ENCODE measurements around the gene FGGY.
"Not testable (repeated sequence)": the region's sequence is repeated elsewhere in the genome, so short reads cannot be mapped to it uniquely, and the experiment has no call there.

The FGGY gene

DNA sequence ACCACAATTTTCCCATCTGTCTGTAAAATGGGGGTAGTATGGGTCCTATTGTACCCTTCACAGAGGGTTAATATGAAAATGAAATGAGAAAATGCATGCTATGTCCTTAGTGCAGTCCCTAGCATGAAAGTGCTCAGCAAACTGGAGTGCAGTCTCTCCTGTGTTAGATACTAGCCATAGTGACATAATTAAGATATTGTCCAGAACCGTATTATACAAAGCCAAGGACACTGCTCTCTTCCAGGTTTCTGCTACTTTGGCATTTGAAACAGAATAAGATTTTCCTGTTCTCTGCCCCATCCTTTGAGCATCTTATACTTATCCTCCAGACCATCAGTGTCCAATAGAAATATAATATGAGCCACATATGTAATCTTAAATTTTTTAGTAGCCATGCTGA, 213.4 kb downstream of the FGGY start:
- DNase-seq (ENCODE audit: low read depth in 3 of 3), result no peak

- DNase-seq (ENCODE audit: low read depth in 3 of 3), result no peak
Observed at GRCh38 chr1:59511476-59512465, 214.9 kb downstream of the FGGY start.

DNA sequence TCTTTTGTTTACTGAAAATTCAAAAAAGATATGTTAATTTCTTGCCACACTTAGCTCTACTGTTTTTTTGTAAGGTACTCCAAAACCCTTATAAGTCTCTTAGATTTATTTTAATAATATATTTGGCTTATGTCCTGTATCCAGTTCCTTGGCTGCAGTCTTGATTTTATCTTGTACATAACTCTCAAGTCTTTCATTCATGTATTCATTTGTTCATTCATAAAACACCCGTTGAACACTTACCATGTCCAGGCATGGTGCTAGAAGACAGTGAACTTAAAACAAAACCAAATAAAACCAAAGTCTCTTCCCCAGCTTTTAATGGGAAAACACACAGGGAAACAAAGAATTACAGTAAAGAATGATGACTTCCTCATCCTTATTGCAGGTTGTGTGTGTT, 215.8 kb downstream of the FGGY start:
- no peak for DNase-seq (ENCODE audit: low read depth in 3 of 3)

DNA sequence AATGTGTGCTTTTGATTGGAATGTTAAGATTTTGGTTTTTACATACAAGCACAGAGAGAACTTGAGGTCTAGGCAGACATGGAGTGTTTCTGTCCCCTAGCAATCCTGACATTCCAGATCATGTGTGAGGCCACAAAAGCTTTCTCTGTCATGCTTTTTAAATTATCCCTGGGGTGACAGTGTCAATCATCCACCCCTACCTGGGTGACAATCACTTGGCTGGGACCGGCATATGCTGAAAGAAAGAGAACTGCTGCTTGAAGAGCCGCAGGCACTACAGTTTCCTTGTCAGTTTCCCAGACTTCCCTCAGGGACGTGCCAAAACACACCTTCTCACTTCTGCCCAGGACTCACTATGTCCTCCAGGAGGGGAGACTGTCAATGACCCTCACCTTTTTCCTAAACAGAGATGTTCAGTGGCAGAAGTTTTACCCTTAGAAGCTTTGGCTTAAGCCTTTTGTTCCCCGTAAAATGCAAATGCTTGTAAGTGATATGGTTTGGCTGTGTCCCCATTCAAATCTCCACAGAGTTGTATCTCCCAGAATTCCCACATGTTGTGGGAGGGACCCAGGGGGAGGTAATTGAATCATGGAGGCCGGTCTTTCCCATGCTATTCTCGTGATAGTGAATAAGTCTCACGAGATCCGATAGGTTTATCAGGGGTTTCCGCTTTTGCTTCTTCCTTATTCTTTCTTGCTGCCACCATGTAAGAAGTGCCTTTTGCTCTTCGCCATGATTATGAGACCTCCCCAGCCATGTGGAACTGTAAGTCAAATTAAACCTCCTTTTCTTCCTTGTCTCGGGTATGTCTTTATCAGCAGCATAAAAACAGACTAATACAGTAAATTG, 217.4 kb downstream of the FGGY start:
- no peak for DNase-seq (ENCODE audit: low read depth in 3 of 3)

DNA sequence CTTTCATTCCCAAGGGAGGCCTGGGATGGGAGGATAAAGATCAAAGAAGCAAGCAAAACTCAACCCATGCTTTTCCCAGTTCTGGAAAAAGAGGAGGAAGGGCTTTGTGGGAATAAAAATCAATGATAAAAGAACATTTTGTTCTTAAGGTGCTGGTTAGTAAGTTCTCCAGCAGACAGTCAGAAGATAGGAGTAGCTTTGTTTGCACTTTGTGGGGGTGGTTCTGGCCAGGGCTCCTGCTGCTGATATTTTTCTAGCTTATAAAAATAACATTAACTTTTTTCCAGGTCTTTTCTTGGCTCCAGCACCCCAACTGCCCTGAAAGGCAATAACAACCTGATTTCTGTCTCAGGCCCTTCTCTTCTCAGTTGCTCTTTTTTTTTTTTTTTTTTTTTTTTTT, 220.0 kb downstream of the FGGY start:
- no peak for DNase-seq (ENCODE audit: low read depth in 3 of 3)

DNA sequence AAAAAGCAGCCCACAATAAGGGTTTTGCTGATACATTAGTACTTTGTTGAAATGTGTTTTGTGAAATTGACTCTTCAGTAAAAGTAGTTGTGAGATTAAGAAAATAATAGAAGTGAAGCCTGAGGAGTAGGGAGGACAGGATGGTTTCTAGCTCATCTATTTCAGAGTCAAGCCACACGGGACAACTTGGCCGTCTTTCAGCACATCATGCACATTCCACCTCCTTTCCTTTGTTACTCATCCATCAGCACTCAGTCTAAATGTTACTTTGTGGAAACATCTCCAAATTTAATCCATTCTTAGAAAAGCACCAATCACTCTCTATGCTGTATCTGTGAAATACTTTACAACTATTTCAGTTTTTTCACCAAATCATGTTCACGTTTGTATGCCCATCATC, 223.3 kb downstream of the FGGY start:
- DNase-seq (ENCODE audit: low read depth in 3 of 3), result no peak

- no peak for DNase-seq (ENCODE audit: low read depth in 3 of 3)
Observed at GRCh38 chr1:59520827-59521418, 224.0 kb downstream of the FGGY start.

GRCh38 chr1:59521456-59521855, 224.6 kb downstream of the FGGY start:
- no peak for DNase-seq (ENCODE audit: low read depth in 3 of 3)

DNA sequence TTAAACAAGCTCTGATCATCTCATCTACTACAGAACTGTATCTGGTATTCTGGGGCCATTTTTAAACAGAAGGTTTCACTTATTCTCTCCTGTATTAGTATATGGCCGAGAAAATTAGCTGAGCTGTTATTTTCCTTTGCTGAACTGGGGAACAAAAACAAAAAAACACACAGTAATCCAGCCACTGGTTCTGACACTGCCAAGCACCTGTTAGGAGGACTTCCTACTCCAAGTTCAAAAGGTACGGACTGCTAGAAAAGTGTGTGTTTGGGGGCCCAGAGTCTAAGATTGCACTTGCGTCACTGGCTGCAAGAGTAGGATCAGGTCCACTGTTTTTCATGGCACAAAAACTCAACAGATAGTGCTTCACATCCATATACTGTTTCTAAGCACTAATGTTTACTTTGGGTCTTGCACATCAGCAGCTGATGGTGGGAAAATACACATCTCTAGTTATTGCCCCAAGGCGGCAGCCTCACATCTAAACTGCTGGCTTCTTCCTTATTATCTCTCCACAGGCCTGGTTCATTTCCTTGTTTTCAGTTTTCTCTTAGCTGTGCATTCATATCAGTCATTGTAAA, 226.1 kb downstream of the FGGY start:
- DNase-seq (ENCODE audit: low read depth in 3 of 3), result no peak

- no peak for DNase-seq (ENCODE audit: low read depth in 3 of 3)
Observed at GRCh38 chr1:59523745-59524450, 227.0 kb downstream of the FGGY start.

GRCh38 chr1:59526240-59526639, 229.3 kb downstream of the FGGY start:
- no peak for DNase-seq (ENCODE audit: low read depth in 3 of 3)

DNA sequence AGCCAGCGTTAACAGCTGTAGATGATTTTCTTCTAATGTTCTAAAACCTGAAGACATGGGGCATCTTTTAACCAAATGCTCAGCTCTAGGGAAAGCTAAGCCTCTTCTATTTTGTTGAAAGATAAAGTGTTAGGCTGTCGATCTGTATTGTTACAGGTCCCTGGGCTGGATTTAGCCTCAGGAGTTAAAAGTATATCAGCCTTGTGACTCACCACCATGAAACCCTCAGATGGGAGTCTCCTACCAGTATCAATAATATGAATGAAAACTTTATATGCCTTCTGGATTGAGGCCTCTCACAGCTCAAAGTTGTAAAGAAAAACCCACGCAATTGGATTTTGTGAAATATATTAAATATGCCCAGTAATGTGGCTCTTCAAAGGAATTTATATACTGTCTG, 231.6 kb downstream of the FGGY start:
- no peak for DNase-seq (ENCODE audit: low read depth in 3 of 3)

DNA sequence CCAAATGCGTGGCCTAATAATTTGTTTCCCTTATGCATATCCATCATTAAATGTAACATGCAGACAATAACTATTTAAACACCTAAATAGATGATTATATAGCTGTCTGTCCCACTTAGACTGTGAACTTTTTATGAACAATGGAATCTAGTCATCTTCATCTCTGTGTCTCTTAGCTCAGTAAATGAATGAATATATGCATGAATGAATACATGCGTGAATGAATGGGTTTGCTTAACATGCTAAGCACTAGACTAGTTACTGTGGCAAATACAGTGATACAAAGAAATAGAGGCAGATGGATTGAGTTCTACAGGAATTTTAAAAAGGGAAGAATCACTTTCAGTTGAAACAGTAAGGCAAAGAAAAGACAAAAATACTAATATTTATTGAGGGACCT, 232.0 kb downstream of the FGGY start:
- DNase-seq (ENCODE audit: low read depth in 3 of 3), result no peak

DNA sequence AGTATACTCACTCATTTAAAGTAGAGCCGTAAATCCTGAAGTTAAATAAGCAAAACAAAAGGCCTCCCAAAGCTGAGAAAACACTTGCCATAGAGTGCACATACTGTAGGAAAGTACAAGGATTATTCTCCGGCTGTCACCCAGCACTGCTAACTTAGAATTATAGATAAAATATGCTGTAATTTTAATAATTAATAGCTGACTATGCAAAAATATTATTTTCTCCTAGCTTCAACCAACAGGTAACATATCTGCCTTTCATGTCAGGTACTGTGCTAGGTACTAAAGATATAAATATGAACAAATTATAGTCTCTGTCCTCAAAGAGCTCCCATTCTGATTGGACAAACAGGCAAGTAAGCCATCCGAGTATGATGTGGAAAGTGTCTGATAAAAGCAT, 233.2 kb downstream of the FGGY start:
- DNase-seq (ENCODE audit: low read depth in 3 of 3), result no peak

GRCh38 chr1:59532102-59532501, 235.2 kb downstream of the FGGY start:
- no peak for DNase-seq (ENCODE audit: low read depth in 3 of 3)

DNA sequence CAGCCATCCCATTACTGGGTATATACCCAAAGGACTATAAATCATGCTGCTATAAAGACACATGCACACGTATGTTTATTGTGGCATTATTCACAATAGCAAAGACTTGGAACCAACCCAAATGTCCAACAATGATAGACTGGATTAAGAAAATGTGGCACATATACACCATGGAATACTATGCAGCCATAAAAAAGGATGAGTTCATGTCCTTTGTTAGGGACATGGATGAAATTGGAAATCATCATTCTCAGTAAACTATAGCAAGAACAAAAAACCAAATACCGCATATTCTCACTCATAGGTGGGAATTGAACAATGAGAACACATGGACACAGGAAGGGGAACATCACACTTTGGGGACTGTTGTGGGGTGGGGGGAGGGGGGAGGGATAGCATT, 241.6 kb downstream of the FGGY start:
- DNase-seq (ENCODE audit: low read depth in 3 of 3), result not testable (repeated sequence)

DNA sequence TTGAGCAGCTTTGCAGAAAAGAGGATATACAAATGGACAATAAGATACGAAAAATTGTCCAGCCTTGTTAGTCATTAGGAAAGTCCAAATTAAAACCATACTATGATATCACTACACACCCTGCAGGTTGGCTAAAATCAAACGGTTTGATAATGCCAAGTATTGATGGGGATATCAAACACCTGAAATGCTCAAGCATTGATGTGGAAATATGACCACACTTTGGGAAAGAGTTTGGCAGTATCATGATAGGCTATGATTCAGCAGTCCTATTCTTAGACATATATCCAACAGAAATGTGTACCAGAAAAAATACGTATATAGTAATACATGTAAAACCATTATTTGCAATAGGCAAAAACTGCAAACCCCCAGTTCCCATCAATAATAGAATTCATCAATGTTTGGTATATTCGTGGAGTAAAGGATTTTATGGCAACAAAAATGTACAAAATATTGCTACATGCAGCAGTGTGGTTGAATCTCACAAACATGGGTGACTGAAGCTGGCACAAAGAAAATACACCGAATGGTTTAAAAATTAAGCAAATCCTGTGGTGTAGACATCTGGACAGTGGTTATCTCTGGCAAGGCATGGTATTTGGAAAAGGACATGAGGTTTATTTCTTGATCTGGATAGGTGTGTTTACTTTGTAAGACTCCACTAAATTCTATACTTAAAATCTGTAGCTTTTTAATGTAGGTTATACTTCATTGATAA, 243.2 kb downstream of the FGGY start:
- DNase-seq (ENCODE audit: low read depth in 3 of 3), result no peak

- no peak for DNase-seq (ENCODE audit: low read depth in 3 of 3)
Observed at GRCh38 chr1:59541161-59541560, 244.3 kb downstream of the FGGY start.

DNA sequence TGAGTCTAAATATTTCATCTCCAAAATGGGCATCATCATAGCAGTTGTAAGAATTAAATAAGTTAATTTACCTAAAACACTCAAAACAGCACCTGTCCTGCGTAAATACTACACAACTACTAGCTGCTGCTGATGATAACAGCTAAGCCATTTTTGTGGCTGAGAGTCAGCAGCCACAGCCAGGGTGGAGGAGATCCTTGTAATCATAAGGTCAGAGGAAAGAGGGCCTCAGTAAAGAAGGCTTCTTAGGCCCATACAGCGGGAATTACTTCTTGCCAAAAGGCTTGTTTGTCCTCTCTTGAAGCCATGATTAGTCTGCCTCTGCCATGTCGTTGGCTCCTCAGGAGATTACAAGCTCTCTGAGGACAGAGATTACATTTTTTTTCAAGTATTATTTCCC, 245.0 kb downstream of the FGGY start:
- no peak for DNase-seq (ENCODE audit: low read depth in 3 of 3)

DNA sequence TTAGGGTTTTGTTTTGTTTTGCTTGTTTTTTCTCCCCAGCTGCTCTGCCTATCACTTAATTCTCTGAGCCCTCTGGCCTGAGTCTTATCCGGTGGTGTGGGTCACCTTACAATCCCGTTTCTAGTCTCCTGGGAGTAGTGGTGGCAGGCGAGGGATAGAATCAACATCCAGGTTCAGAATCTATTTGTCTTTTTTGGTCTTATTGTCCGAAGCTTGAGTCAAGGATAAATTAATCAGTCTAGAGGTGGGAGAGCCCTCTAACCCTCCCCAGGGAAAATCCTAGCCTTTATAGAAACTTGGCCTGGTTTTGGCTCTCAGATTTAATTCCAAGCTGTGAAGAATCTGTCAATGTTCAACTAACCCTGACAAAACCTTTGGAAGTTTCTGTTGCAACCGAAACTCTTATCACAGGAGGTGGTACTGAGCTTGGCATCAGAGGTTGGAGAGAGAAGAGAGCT, 246.3 kb downstream of the FGGY start:
- no peak for DNase-seq (ENCODE audit: low read depth in 3 of 3)
